ENCODE results near the gene PCDHGB7.
A peak's percentile ranks its signal among the peaks of the same experiment; 100 is the strongest.
"Not testable (repeated sequence)": the region's sequence is repeated elsewhere in the genome, so short reads cannot be mapped to it uniquely, and the experiment has no call there.

Gene PCDHGB7

GRCh38 chr5:141430332-141431113 is 13.0 kb downstream of the PCDHGB7 start, which contains the start of gene PCDHGA12:
Gene PCDHGA12, plus strand, starts transcription at chr5:141430507. Its CDS starts 253 bp downstream, at chr5:141430760.
- peak; percentile 22 for DNase-seq

- no peak for DNase-seq
These were observed 13.8 kb downstream of the PCDHGB7 start for GRCh38 chr5:141431286-141431685.

GRCh38 chr5:141432308-141432707 is 14.8 kb downstream of the PCDHGB7 start:
- not testable (repeated sequence) for DNase-seq

GRCh38 chr5:141432726-141433125 is 15.2 kb downstream of the PCDHGB7 start:
- not testable (repeated sequence) for DNase-seq

GRCh38 chr5:141434006-141434405 is 16.5 kb downstream of the PCDHGB7 start:
- DNase-seq: no peak

- no peak for DNase-seq
These were observed 19.7 kb downstream of the PCDHGB7 start for GRCh38 chr5:141437221-141437620.

GRCh38 chr5:141439411-141440141 is 22.1 kb downstream of the PCDHGB7 start:
- no peak for DNase-seq

- DNase-seq: no peak
These were observed 22.9 kb downstream of the PCDHGB7 start for GRCh38 chr5:141440341-141440740.

GRCh38 chr5:141441571-141442170 is 24.2 kb downstream of the PCDHGB7 start:
- no peak for DNase-seq

- DNase-seq: no peak
These were observed 47.9 kb downstream of the PCDHGB7 start for GRCh38 chr5:141465351-141465750.

All from CD4-positive, alpha-beta T cell treated with Interferon gamma for 1 hour (primary cell).